Renal cortical epithelial cell (primary cell): ENCODE results near the gene GJA3. TPM values are rescaled to one million over a fixed set of nuclear protein-coding genes. Genes with fewer than 3 reads are reported as not detected.

Experiments used
- DNase-seq: peaks from one replicate; pipeline ENCODE4 v3.0.0-alpha.2; 2011; ENCODE audit warnings: low read depth
- total RNA-seq: library from RNA; depleted of rRNA; stranded (reverse); fragments of >200 nt; gene quantifications from 2 replicates; pipeline ENCODE4 v1.2.3, GENCODE V29; 2014

Gene GJA3
- 0.05 TPM in 1 of 2 replicates, not detected in the other for total RNA-seq

GRCh38 chr13:20160306-20161274 is at the start of gene GJA3:
GJA3 (minus strand) TSS chr13:20161052; CDS start chr13:20143288, 17,764 bp downstream.
- no peak for DNase-seq

- DNase-seq: no peak
Measured at GRCh38 chr13:20209948-20210347, 49.1 kb upstream of the GJA3 start.

DNA sequence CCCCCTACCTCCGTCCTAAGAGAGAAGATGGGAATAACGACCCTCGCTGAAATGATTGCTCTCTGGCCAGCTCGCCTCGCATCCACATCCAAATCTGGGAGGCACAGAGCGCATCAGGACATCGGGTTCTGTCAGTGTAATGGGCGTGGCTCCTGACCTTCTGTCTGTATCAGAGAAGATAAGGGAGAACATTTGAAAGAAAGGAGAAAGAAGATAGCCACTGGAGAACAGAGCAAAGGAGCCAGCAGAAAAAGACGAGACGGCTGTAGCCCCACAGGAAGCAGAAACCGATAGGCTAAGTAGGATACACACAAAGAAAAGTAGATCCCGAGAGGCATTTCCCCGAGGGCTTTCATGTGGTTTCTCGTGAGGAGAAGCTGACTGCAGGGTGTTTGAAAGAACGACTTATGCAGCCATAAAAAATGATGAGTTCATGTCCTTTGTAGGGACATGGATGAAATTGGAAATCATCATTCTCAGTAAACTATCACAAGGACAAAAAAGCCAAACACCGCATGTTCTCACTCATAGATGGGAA is 45.9 kb upstream of the GJA3 start:
- no peak for DNase-seq

GRCh38 chr13:20206065-20206697 is 45.3 kb upstream of the GJA3 start:
- no peak for DNase-seq

- DNase-seq: peak; percentile 81
Measured at GRCh38 chr13:20198781-20199180, 37.9 kb upstream of the GJA3 start.

DNA sequence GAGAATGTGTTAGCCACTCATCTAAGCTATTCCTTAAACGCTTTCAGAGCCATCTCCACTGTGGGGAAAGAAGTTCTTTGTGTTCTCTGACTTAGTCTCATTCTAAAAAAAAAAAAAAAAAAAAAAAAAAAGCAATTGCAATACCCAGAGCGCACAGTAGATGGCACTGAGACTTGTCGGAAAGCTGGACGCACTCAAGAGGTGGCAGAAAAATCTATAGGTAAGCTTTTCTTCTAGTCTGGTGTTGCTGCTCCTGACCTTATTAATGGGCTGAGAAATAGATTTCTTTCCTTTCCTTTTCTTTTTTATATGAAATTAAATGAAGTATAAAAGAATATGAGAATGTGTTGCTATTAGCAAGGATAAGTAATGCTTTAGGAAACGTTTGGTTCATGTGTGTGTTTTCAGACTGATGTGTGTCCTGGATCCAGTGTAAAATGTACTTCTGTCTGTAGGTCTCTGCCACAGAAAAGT is 36.5 kb upstream of the GJA3 start:
- peak; percentile 66 for DNase-seq

- DNase-seq: no peak
Measured at GRCh38 chr13:20195801-20196200, 34.9 kb upstream of the GJA3 start.

- DNase-seq: no peak
Measured at GRCh38 chr13:20193907-20194631, 33.2 kb upstream of the GJA3 start.

- DNase-seq: no peak
Measured at GRCh38 chr13:20193162-20193906, 32.5 kb upstream of the GJA3 start.

DNA sequence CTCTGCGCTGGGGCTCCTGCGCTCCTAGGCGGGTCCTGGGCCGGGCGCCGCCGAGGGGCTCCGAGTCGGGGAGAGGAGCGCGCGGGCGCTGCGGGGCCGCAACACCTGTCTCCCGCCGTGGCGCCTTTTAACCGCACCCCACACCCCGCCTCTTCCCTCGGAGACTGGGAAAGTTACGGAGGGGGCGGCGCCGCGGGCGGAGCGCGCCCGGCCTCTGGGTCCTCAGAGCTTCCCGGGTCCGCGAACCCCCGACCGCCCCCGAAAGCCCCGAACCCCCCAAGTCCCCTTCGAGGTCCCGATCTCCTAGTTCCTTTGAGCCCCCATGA is 31.9 kb upstream of the GJA3 start, which contains the start of gene GJB2:
Gene GJB2, minus strand, starts transcription at position 103 of the 326 bp plus-strand sequence. CDS start 3,357 bp downstream, outside the sequence.
- no peak for DNase-seq

DNA sequence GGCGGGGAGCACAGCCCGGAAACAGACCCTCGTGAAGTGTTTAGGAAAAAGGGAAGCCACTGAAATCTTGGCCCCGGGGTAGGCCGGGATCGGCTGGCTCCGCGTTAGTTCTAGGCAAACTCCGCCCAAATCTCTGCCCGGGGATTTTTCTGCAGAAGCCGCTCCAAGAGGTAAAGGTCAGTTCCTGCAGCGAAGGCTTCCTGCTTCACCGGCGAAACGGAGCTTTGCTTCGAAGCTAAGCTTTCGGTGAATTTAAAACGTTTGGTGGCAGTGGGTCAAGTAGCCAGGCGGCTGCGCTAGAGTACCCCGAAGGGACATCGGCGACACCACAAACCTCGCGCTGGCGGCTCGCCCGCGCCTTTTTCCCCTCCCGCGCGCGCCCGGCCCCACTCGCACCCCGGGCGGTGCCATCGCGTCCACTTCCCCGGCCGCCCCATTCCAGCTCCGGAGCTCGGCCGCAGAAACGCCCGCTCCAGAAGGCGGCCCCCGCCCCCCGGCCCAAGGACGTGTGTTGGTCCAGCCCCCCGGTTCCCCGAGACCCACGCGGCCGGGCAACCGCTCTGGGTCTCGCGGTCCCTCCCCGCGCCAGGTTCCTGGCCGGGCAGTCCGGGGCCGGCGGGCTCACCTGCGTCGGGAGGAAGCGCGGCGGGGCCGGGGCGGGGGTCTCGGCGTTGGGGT is 31.4 kb upstream of the GJA3 start:
- DNase-seq: peak; percentile 32

DNA sequence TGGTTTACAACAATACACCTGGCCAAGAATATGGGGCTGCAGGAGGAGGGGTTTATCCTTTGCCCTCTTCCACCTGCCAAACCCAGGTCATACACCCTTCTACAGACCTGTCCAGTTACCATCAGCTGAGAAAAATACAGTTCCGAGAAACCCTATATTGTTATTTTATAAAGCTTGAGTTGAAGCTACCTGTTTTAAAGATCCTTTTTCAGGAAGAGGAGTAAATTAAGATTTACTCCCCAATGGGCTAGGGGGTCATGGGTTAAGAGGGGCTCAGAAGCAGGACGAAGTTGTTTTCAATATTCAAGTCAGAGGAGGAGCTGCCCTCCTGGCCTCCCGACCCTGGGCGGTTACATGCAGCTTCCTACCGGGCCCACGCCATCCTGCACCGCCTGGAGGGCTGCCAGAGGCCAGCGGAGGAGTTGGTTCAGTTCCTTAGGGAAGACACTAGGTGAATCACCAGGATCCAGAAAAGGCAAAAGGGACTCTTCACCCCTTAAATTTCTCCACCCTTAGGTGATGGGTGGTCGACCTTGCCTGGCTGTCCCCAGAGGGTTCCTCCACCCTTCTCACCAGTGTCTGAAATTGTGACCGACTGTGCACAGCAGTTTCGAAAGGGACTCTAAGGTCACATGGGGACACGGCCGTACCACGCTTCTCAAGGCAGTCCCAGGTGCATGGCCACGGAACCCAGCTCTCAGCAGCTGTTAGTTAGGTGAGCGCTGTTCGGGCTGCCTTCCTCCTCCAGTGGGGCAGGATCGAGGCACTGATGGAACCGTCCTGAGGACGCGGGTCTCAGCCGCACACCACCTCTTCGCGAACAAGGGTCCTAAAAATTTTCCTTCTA is 30.7 kb upstream of the GJA3 start:
- peak; percentile 41 for DNase-seq

DNA sequence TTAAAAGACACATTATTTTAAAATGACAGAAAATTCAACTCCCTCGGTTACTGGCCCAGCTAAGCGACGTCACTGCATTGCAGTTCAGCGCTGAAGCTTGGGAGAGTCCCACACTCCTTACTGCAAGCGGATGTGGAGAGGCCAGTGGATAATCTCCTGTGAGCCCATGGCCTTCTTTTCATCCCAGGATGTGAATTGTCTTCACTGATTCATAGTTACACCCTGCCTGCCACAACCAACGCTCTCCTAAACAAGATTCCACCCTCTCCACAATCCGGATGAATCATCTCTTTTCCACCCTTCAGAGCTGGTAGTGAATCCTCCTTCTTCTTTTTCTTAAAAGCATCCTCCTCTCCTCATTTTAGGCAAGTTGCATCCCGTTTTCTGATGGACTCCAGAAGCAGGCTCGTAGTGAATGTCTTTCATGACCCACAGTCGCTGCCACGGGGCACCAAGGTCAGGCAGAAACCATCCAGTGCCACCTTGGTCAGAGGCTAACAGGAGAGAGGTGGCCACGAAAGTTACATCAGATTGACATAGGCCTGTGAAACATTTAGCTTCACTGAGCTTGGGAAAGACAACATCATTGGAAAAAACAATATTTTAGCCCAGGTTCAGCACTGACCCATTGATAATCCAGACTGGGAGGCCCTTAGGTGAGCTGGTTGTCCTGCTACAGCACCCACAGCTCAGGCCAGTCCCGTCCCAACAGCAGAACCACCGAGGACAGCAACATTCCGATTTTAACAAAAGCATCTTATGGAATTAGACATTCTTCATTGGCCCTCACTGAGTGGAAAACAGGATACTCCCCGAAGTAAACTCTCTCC is 29.8 kb upstream of the GJA3 start:
- peak; percentile 85 for DNase-seq

DNA sequence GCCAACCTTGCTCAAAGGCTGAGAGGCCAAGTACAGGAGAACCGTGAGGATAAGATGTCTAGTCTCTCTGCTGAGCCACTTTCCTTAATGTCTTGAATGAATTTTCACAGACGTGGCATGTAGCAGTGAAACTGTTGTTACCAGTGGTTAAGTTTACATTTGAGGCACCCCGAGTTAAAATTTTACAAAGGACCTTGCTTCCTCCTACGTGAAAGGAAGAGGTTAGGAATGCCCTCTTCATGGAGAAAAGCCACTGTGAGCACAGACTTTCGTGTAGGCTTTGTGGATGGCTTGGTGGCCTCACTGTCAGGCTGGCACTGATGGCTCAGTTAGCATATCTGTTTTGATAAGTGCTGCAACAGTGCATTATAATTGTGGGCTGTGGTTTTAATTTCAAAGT is 29.2 kb upstream of the GJA3 start:
- DNase-seq: peak; percentile 35

GRCh38 chr13:20188667-20189553 is 28.1 kb upstream of the GJA3 start:
- DNase-seq: no peak

DNA sequence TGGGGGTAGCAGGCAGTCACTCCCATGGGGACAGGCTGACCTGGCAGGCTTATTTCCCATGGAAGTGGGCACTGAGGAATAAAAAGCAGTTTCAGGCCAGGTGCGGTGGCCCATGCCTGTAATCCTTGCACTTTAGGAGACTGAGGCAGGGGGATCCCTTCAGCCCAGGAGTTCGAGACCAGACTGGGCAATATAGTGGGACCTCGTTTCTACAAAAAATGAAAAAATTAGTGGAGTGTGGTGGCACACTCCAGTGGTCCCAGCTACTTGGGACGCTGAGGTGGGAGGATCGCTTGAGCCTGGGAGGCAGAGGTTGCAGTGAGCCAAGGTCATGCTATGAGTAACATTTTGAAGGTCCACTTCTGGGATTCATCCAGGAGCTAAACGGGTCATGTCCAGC is 25.9 kb upstream of the GJA3 start:
- no peak for DNase-seq

- no peak for DNase-seq
Measured at GRCh38 chr13:20185366-20186056, 24.7 kb upstream of the GJA3 start.
